ENCODE results near the gene TMA16. TPM values are rescaled to one million over a fixed set of nuclear protein-coding genes. Genes with fewer than 3 reads are reported as not detected.
"Not testable (repeated sequence)": the region's sequence is repeated elsewhere in the genome, so short reads cannot be mapped to it uniquely, and the experiment has no call there.

TMA16 gene
- total RNA-seq, 1 donor from 2014 or later = 18.3 TPM

GRCh38 chr4:163505374-163505773, 10.9 kb downstream of the TMA16 start:
- DNase-seq (ENCODE audit: low spot score) = no peak

- DNase-seq (ENCODE audit: low spot score) = no peak
Observed at GRCh38 chr4:163515198-163515597, 20.7 kb downstream of the TMA16 start.

GRCh38 chr4:163523791-163524365, 29.4 kb downstream of the TMA16 start:
- no peak for DNase-seq (ENCODE audit: low spot score)

GRCh38 chr4:163525982-163526381, 31.5 kb downstream of the TMA16 start:
- DNase-seq (ENCODE audit: low spot score) = no peak

- no peak for DNase-seq (ENCODE audit: low spot score)
Observed at GRCh38 chr4:163527172-163527571, 32.7 kb downstream of the TMA16 start.

GRCh38 chr4:163528653-163529052, 34.2 kb downstream of the TMA16 start:
- no peak for DNase-seq (ENCODE audit: low spot score)

- no peak for DNase-seq (ENCODE audit: low spot score)
Observed at GRCh38 chr4:163534056-163534455, 39.6 kb downstream of the TMA16 start.

GRCh38 chr4:163535657-163536056, 41.2 kb downstream of the TMA16 start:
- DNase-seq (ENCODE audit: low spot score) = no peak

- DNase-seq (ENCODE audit: low spot score) = no peak
Observed at GRCh38 chr4:163536091-163536490, 41.6 kb downstream of the TMA16 start.

- no peak for DNase-seq (ENCODE audit: low spot score)
Observed at GRCh38 chr4:163537114-163537513, 42.6 kb downstream of the TMA16 start.

GRCh38 chr4:163538820-163539219, 44.3 kb downstream of the TMA16 start:
- not testable (repeated sequence) for DNase-seq (ENCODE audit: low spot score)

GRCh38 chr4:163540448-163540847, 46.0 kb downstream of the TMA16 start:
- no peak for DNase-seq (ENCODE audit: low spot score)

GRCh38 chr4:163540977-163541376, 46.5 kb downstream of the TMA16 start:
- no peak for DNase-seq (ENCODE audit: low spot score)

GRCh38 chr4:163542275-163542674, 47.8 kb downstream of the TMA16 start:
- no peak for DNase-seq (ENCODE audit: low spot score)

- no peak for DNase-seq (ENCODE audit: low spot score)
Observed at GRCh38 chr4:163544407-163545038, 50.0 kb downstream of the TMA16 start.

- no peak for DNase-seq (ENCODE audit: low spot score)
Observed at GRCh38 chr4:163548481-163549243, 54.2 kb downstream of the TMA16 start.

- DNase-seq (ENCODE audit: low spot score) = no peak
Observed at GRCh38 chr4:163550869-163551267, 56.4 kb downstream of the TMA16 start.

- DNase-seq (ENCODE audit: low spot score) = no peak
Observed at GRCh38 chr4:163553146-163553545, 58.7 kb downstream of the TMA16 start.

GRCh38 chr4:163554870-163555465, 60.5 kb downstream of the TMA16 start:
- no peak for DNase-seq (ENCODE audit: low spot score)

- DNase-seq (ENCODE audit: low spot score) = no peak
Observed at GRCh38 chr4:163556177-163556576, 61.7 kb downstream of the TMA16 start.

GRCh38 chr4:163556650-163557391, 62.3 kb downstream of the TMA16 start:
- DNase-seq (ENCODE audit: low spot score) = no peak

All from mesenteric fat pad (tissue), 1 donor.